Suprapubic skin (tissue), 3 donors: ENCODE data around the gene HNRNPF.

Experiments
- POLR2A ChIP-seq, 2 donors: fragments of 450-650 bp; IDR thresholded peaks; one replicate each; pipeline ENCODE4 v1.6.1; 2017; ENCODE audit warnings: antibody characterized with exemption in 2 of 2, mild to moderate bottlenecking in 2 of 2, moderate library complexity in 2 of 2
- TF ChIP-seq, protein P1 (sequence below), 2 donors: fragments of 200-600 bp in 1 of 2; fragments of 450-650 bp in 1 of 2; sonication (generic) in 1 of 2; IDR thresholded peaks; one replicate each; pipeline ENCODE4 v1.5.1; 2016 to 2019; ENCODE audit warnings: antibody characterized with exemption in 2 of 2, mild to moderate bottlenecking in 1 of 2, moderate library complexity in 1 of 2

GRCh38 chr10:43407576-43408330 lies 1.2 kb downstream of the HNRNPF start:
- TF ChIP-seq, protein P1, sequence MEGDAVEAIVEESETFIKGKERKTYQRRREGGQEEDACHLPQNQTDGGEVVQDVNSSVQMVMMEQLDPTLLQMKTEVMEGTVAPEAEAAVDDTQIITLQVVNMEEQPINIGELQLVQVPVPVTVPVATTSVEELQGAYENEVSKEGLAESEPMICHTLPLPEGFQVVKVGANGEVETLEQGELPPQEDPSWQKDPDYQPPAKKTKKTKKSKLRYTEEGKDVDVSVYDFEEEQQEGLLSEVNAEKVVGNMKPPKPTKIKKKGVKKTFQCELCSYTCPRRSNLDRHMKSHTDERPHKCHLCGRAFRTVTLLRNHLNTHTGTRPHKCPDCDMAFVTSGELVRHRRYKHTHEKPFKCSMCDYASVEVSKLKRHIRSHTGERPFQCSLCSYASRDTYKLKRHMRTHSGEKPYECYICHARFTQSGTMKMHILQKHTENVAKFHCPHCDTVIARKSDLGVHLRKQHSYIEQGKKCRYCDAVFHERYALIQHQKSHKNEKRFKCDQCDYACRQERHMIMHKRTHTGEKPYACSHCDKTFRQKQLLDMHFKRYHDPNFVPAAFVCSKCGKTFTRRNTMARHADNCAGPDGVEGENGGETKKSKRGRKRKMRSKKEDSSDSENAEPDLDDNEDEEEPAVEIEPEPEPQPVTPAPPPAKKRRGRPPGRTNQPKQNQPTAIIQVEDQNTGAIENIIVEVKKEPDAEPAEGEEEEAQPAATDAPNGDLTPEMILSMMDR (IDR thresholded peaks at IDR 0.05): peak in 1 of 2 donors; percentile 25
- TF ChIP-seq POLR2A (IDR thresholded peaks at IDR 0.05): peak in 1 of 2 donors; percentile 79
